Measurements from ENCODE around the gene TRIO. TPM values are rescaled to one million over a fixed set of nuclear protein-coding genes. Genes with fewer than 3 reads are reported as not detected.
"Not testable (repeated sequence)": the region's sequence is repeated elsewhere in the genome, so short reads cannot be mapped to it uniquely, and the experiment has no call there.

The TRIO gene
- polyA plus RNA-seq, 10 donors = 151 to 228 (median 197) TPM

- DNase-seq = peak in 1 of 3 donors; percentile 41
Measured at GRCh38 chr5:14429101-14430050, 286.2 kb downstream of the TRIO start.

DNA sequence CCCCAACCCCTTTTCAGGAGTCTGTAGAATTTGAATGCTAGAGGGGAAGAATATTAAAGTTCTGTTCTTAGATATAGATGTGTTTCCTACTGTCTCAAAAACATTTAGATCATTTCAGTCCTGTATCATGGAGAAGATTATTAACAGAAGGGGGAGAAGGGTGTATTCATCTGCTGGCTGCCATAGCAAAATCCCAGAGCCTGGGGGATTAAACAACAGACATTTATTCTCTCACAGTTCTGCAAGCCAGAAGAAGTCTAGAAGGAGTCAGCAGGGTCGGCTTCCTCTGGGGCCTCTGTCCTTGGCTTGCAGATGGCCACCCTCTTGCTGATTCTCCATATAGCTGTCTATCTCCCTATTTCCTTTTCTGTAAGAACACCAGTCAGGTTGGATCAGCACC is 288.4 kb downstream of the TRIO start:
- peak in 1 of 3 donors; percentile 69 for DNase-seq

- peak in 1 of 3 donors; percentile 60 for DNase-seq
Measured at GRCh38 chr5:14432931-14433589, 289.9 kb downstream of the TRIO start.

DNA sequence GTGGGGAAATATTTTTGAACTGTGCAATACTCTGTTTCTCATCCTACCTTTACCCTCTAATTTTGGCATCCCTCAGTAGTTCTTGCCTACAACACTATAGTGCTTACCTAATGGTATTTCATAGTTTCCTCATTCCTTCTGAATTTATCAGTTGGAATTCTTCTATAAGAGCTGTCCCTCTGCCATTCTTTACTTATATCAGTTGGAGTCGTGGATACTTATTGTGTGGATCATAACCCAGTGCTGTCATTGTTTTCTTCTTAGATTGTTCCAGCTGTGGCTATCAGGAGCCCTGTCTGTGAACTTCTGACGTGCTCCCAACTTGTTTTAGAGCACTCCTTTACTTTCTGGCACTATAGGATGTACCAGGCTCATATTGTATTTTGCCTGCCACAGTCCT is 292.3 kb downstream of the TRIO start:
- no peak for DNase-seq

- DNase-seq = not testable (repeated sequence)
Measured at GRCh38 chr5:14436122-14436521, 293.0 kb downstream of the TRIO start.

GRCh38 chr5:14436801-14437542 is 293.8 kb downstream of the TRIO start:
- no peak for DNase-seq

DNA sequence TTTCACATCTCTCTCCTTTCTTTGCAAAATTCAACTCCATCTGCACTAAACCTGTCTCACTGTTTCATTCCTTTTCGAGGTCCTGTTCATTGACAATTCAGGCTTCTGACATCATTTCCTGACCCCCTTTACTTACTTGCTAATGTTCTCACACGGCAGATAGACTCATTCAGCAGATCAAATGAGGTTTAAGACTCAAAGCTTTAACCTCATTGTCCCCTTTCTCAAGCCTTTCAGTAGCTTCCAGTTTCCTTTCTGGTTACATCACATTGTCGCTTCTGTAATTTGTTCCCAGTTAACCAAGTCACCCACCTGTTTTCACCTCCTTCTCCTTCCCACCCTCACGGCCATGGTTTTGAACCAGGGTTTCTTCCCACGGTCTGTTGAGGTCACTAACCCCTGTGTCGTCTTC is 295.1 kb downstream of the TRIO start:
- no peak for DNase-seq

- DNase-seq = peak in 1 of 3 donors; percentile 74
Measured at GRCh38 chr5:14439087-14439871, 296.1 kb downstream of the TRIO start.

DNA sequence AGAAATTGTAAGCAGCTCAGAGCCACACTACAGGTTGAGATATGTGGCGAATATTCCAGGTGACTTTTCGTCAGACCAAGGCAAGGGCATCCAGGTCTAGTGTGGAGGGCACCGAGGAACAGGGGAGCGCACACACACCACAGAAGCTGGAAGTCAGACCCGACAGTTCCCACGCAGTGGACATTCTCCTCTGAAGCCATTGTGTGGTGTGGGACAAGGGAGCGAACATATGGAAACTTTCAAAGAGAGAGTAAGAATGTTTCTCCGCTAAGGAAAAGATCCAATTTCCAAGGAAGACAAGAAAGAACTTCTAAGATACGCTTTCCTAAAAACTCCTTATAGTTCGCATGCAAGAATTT is 297.1 kb downstream of the TRIO start:
- DNase-seq = no peak

DNA sequence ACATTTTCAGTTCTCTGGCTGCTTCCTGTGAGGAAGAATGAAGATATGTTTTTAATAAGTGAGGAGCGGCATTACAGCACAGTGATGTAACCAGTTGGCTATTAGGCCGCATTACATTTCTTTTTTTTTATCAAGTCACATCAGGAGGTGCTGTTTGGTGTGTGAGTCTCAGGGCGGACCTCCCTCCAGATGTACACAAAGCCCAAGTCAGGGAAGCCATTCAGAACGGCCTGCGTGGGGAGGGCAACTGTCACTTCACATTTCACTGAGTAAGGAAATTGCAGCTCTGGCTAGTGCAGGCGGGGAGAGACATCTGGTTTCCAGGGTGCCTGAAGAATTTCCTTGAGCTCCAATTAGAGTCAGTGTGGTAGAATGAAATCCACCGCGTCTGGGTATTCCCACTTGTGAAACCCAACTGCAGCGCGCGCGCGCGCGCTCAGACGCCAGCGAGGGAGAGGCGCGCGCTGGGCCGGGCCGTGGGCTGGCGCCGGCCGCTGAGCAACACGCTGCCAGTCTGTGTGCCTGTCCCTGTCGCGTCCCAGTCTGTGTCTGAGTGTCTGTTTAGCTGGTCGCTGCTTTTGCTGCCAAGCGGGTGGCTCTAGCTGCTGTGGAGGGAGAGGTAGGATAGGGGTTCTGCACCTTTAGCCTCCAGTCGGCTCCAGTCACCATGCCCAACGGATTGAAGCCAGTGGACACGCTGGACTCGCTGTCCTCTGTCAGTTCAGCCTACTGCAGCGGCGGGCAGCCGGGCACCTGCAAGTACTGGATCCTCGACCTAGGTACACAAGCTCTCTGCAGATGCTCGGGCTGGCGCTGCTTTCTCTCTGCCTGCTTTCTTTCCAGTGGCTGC is 297.7 kb downstream of the TRIO start:
- DNase-seq = peak; percentile 93 to 97 (median 95)

- DNase-seq = peak in 1 of 3 donors; percentile 72
Measured at GRCh38 chr5:14441641-14442040, 298.5 kb downstream of the TRIO start.

DNA sequence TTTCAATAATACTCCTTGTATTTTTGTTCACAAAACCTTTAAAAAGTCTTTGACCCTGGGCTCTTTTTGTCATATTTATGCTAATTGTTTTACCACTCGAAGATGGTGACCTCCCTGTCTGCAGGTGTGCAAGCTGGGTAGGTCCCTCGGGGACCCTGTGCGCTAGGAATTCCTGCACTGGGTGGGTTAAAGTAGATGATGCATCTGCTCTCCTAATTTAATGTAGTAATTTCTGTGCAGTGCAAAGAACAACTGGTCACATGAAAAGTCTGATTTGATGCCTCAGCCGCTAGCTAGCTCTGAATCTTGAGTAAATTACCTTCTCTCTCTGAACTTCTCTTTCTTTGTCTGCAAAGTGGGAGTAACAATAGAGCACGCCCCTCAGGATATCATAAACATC is 299.4 kb downstream of the TRIO start:
- peak in 1 of 3 donors; percentile 72 for DNase-seq

- DNase-seq = peak in 1 of 3 donors; percentile 77
Measured at GRCh38 chr5:14443671-14444093, 300.5 kb downstream of the TRIO start.

DNA sequence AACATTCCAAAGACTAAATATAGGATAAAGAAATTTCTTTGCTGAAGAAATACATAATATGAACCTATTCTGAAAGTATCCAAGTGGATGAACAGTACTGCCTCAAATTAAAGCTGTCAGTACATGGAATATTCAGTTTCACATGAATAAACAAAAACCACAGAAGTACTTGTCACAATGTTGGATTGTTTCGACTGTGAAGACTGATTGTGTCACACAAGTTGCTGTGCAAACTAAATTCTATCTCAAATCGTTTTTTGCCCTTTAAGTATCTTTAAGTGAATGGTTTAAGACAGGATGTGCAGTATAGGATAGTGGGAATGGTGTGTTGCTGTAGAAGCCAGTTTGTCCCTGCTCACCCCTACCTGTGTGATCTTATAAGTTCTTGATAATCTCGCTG is 301.0 kb downstream of the TRIO start:
- peak in 1 of 3 donors; percentile 52 for DNase-seq

DNA sequence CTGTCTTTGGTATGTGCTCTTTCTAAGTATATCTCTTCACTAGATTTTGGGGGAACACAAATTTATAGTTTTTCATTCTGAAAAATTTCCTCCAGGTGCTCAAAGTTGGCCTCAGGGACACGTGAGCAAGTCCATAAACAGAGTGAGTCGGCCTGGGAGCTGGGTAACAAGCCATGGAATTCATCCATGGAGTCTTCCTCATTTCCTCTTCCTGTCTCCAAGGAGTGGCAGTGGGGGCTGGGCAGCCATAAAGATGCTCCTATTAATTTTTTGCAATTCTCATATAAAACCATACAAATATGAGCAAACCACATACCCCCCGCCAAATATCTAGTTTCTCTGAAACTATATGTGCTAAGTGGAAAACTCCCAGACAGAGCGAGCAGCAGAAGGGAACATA is 301.9 kb downstream of the TRIO start:
- peak in 1 of 3 donors; percentile 82 for DNase-seq

DNA sequence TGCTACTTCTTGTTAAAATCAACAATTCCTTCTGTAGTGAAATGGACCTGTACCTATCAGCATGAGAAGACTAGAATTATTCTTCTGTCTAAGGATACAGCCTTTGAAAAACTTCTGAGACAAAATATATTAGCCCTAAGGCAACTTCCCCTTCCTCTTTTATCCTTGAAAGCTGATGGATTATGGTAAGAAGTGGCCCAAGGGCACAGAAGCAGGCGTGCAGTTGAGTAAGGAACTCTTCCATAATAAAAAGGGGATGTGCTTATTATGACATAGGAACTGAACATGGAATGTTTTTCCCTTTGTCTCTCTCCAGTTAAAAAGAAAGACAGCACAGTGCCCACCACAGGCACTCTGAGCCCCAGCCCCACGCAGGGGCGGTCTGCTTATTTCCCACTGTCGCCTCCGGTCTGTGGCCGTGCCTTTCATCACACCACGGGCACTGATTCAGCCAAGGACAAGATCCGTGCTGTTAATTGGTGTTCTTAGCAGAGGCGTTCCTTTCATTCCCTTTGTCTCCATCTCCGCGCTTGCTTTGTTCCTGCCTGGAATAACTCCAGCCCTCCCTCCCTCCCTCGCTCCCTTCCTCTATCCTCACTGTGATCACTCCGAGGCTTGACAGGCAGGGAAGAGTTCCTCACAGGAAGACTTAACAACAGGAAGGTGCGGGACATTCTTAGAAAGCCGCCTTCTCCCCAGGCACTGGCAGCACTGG is 302.6 kb downstream of the TRIO start:
- DNase-seq = peak in 2 of 3 donors; percentile 78 to 88

GRCh38 chr5:14447958-14448911 is 305.1 kb downstream of the TRIO start:
- DNase-seq = peak in 2 of 3 donors; percentile 53 to 79

GRCh38 chr5:14449052-14449661 is 306.0 kb downstream of the TRIO start:
- peak; percentile 92 to 96 (median 96) for DNase-seq
